ENCODE data around the gene TNFSF11.

Gene TNFSF11

GRCh38 chr13:42656161-42656560, 82.2 kb downstream of the TNFSF11 start:
- no peak overlapping the region for H3K4me3 ChIP-seq (ENCODE audit: low read length in 2 of 2)
- no peak overlapping the region for H4K91ac ChIP-seq (ENCODE audit: low read depth, low read length, poor library complexity)
- H3K36me3 ChIP-seq (replicated peaks in 1 of 2; ENCODE audit: control insufficient read depth in 2 of 2, insufficient read depth in 2 of 2, low read length in 2 of 2): no peaks in the 10 kb centered on the region
- no peak overlapping the region for H4K8ac ChIP-seq (ENCODE audit: low read depth, low read length)
- H3K27ac ChIP-seq (replicated peaks; ENCODE audit: low read length): peak overlapping the region; percentile 71
- no peaks in the 10 kb centered on the region for H3K27me3 ChIP-seq (ENCODE audit: control insufficient read depth in 3 of 3, insufficient read depth in 3 of 3, low read depth in 1 of 3, low read length in 3 of 3)
- H2BK12ac ChIP-seq (ENCODE audit: low read length): no peak overlapping the region
- H3K79me1 ChIP-seq (ENCODE audit: low read depth, low read length): no peaks in the 10 kb centered on the region
- DNase-seq (ENCODE audit: low spot score): peak; percentile 41
- no peak overlapping the region for H2AK5ac ChIP-seq (ENCODE audit: low read depth, low read length)
- no CpG with 5 or more reads among the region's 1 CpG for WGBS, 2 donors (ENCODE audit: extremely low coverage in 2 of 2, insufficient read length in 2 of 2, insufficient replicate concordance in 1 of 2)
- H3K4ac ChIP-seq (ENCODE audit: low read length): no peak overlapping the region
- H3K9ac ChIP-seq (ENCODE audit: low read depth, low read length, poor library complexity): no peak overlapping the region
- no peak overlapping the region for H3K14ac ChIP-seq (ENCODE audit: low read length)
- H3K4me2 ChIP-seq (ENCODE audit: insufficient read depth, low read length, poor library complexity, severe bottlenecking): no peak overlapping the region
- no peaks in the 10 kb centered on the region for H3K9me3 ChIP-seq (replicated peaks in 1 of 2; ENCODE audit: control insufficient read depth in 2 of 2, insufficient read depth in 1 of 2, low read depth in 1 of 2, low read length in 2 of 2)
- no peak overlapping the region for H2AFZ ChIP-seq (ENCODE audit: low read length)
- H3K4me1 ChIP-seq (ENCODE audit: control insufficient read depth in 2 of 2, insufficient read depth in 1 of 2, low read depth in 1 of 2, low read length in 2 of 2): peaks cover 0 to 9% of the 10 kb centered on the region in 2 donors
- no peak overlapping the region for H2BK120ac ChIP-seq (ENCODE audit: low read depth, low read length)
- no peak overlapping the region for H3K23ac ChIP-seq (ENCODE audit: low read depth, low read length, poor library complexity)
- no peak overlapping the region for H2BK15ac ChIP-seq (ENCODE audit: low read length)
- no peak overlapping the region for H2BK5ac ChIP-seq (ENCODE audit: low read length)
- no peak overlapping the region for H3K18ac ChIP-seq (ENCODE audit: low read length)

- Histone ChIP-seq H3K79me1 (ENCODE audit: low read depth, low read length) (no peaks in the 10 kb centered on the region), H3K36me3 (replicated peaks in 1 of 2; ENCODE audit: control insufficient read depth in 2 of 2, insufficient read depth in 2 of 2, low read length in 2 of 2) (no peaks in the 10 kb centered on the region), H4K8ac (ENCODE audit: low read depth, low read length) (no peak overlapping the region), H2BK120ac (ENCODE audit: low read depth, low read length) (no peak overlapping the region), H3K18ac (ENCODE audit: low read length) (no peak overlapping the region), H3K4ac (ENCODE audit: low read length) (no peak overlapping the region), H3K4me1 (ENCODE audit: control insufficient read depth in 2 of 2, insufficient read depth in 1 of 2, low read depth in 1 of 2, low read length in 2 of 2) (peaks cover 0 to 9% of the 10 kb centered on the region in 2 donors), H3K27me3 (ENCODE audit: control insufficient read depth in 3 of 3, insufficient read depth in 3 of 3, low read depth in 1 of 3, low read length in 3 of 3) (no peaks in the 10 kb centered on the region), H3K14ac (ENCODE audit: low read length) (no peak overlapping the region), H3K9me3 (replicated peaks in 1 of 2; ENCODE audit: control insufficient read depth in 2 of 2, insufficient read depth in 1 of 2, low read depth in 1 of 2, low read length in 2 of 2) (no peaks in the 10 kb centered on the region), H2AFZ (ENCODE audit: low read length) (no peak overlapping the region), H3K23ac (ENCODE audit: low read depth, low read length, poor library complexity) (no peak overlapping the region), H2BK15ac (ENCODE audit: low read length) (no peak overlapping the region), H3K9ac (ENCODE audit: low read depth, low read length, poor library complexity) (no peak overlapping the region), H3K4me3 (ENCODE audit: low read length in 2 of 2) (no peak overlapping the region), H2AK5ac (ENCODE audit: low read depth, low read length) (no peak overlapping the region), H2BK12ac (ENCODE audit: low read length) (no peak overlapping the region), H4K91ac (ENCODE audit: low read depth, low read length, poor library complexity) (no peak overlapping the region), H3K27ac (replicated peaks; ENCODE audit: low read length) (no peak overlapping the region), H2BK5ac (ENCODE audit: low read length) (no peak overlapping the region), H3K4me2 (ENCODE audit: insufficient read depth, low read length, poor library complexity, severe bottlenecking) (no peak overlapping the region)
- DNase-seq (ENCODE audit: low spot score): no peak
- no CpG with 5 or more reads among the region's 5 CpGs for WGBS, 2 donors (ENCODE audit: extremely low coverage in 2 of 2, insufficient read length in 2 of 2, insufficient replicate concordance in 1 of 2)
Measured at GRCh38 chr13:42656958-42657357, 83.0 kb downstream of the TNFSF11 start.
